GM12878 (cell line): ENCODE measurements around the gene TXNIP. TPM values are rescaled to one million over a fixed set of nuclear protein-coding genes. Genes with fewer than 3 reads are reported as not detected.

Experiments
- ATF2 ChIP-seq: IDR thresholded peaks from 2 replicates; pipeline ENCODE4 v1.6.1; 2012; ENCODE audit warnings: low read length, inconsistent platforms
- ATF7 ChIP-seq: fragments of 450-650 bp; IDR thresholded peaks from 2 replicates; pipeline ENCODE4 v1.6.1; 2016; ENCODE audit warnings: low read depth, mild to moderate bottlenecking
- EGR1 ChIP-seq, 2 experiments: IDR thresholded peaks; 1 replicate in 1 of 2; 2 replicates in 1 of 2; pipeline ENCODE4 v1.6.1; 2011 to 2012; ENCODE audit warnings: low read depth in 2 of 2, low read length in 2 of 2, borderline replicate concordance in 1 of 2, mild to moderate bottlenecking in 1 of 2, moderate library complexity in 1 of 2
- HCFC1 ChIP-seq: fragments of 150-350 bp; IDR thresholded peaks from 2 replicates; pipeline ENCODE4 v1.6.1; 2014; ENCODE audit warnings: low read length
- LARP7 ChIP-seq: fragments of 450-650 bp; IDR thresholded peaks from 2 replicates; pipeline ENCODE4 v1.6.1; 2017; ENCODE audit warnings: mild to moderate bottlenecking
- MXI1 ChIP-seq: fragments of 150-350 bp; IDR thresholded peaks from 2 replicates; pipeline ENCODE4 v1.6.1; 2011; ENCODE audit warnings: low read depth, mild to moderate bottlenecking, inconsistent platforms, low read length, improper control_type of control experiment
- MYC ChIP-seq: IDR thresholded peaks from 2 replicates; pipeline ENCODE4 v1.6.1; 2011; ENCODE audit warnings: mild to moderate bottlenecking, low read length, moderate library complexity, inconsistent platforms; ENCODE audit not compliant: insufficient read depth, insufficient replicate concordance, insufficient read length, severe bottlenecking
- NFIC ChIP-seq: IDR thresholded peaks from 2 replicates; pipeline ENCODE4 v1.6.1; 2012; ENCODE audit warnings: low read depth, mild to moderate bottlenecking, inconsistent platforms, low read length, moderate library complexity
- NR2F1 ChIP-seq: fragments of 450-650 bp; conservative IDR thresholded peaks from 2 replicates; pipeline ENCODE4 v1.6.1; 2017; ENCODE audit warnings: mild to moderate bottlenecking
- PML ChIP-seq: IDR thresholded peaks from 2 replicates; pipeline ENCODE4 v1.6.1; 2012; ENCODE audit warnings: low read length, inconsistent platforms
- POLR2A ChIP-seq: IDR thresholded peaks from 2 replicates; pipeline ENCODE4 v1.6.1; 2011; ENCODE audit warnings: low read depth, mild to moderate bottlenecking, low read length
- RELA ChIP-seq: fragments of 450-650 bp; IDR thresholded peaks from 2 replicates; pipeline ENCODE4 v1.8.0; 2014; ENCODE audit warnings: borderline replicate concordance; ENCODE audit not compliant: partially characterized antibody
- SIX5 ChIP-seq: IDR thresholded peaks from 2 replicates; pipeline ENCODE4 v1.6.1; 2011; ENCODE audit warnings: mild to moderate bottlenecking, low read depth, low read length, moderate library complexity; ENCODE audit not compliant: severe bottlenecking
- SMAD1 ChIP-seq: fragments of 450-650 bp; IDR thresholded peaks from 2 replicates; pipeline ENCODE4 v1.6.1; 2018; ENCODE audit warnings: mild to moderate bottlenecking, low read depth; ENCODE audit not compliant: partially characterized antibody
- SMAD5 ChIP-seq: IDR thresholded peaks from 2 replicates; pipeline ENCODE4 v1.6.1; 2016; ENCODE audit warnings: antibody characterized with exemption, low read depth
- ZBTB4 ChIP-seq: fragments of 450-650 bp; formaldehyde crosslinking; IDR thresholded peaks from 2 replicates; pipeline ENCODE4 v1.4.0; 2022; ENCODE audit warnings: mild to moderate bottlenecking, moderate library complexity
- ZBTB40 ChIP-seq: fragments of 450-650 bp; IDR thresholded peaks from 2 replicates; pipeline ENCODE4 v1.6.1; 2016; ENCODE audit warnings: mild to moderate bottlenecking, moderate library complexity, borderline replicate concordance
- ZNF687 ChIP-seq: fragments of 450-650 bp; IDR thresholded peaks from 2 replicates; pipeline ENCODE4 v1.6.1; 2017; ENCODE audit warnings: mild to moderate bottlenecking, moderate library complexity
- polyA plus RNA-seq, 11 experiments: library from polyadenylated mRNA; depleted of rRNA in 4 of 11; unstranded in 6 of 11; stranded (reverse) in 5 of 11; fragments of >200 nt; fragmentation: Nextera tagmentation in 4 of 11; fragmentation: Illumina TruSeq in 1 of 11; extraction: Ambion mirVana in 4 of 11; extraction: Trizol in 1 of 11; gene quantifications; 1 replicate in 1 of 11; 2 replicates in 10 of 11; pipeline versions ENCODE4 v1.2.1 to v1.2.3, GENCODE V29; 2011 to 2016; ENCODE audit warnings: inconsistent platforms in 2 of 11, missing spikeins in 2 of 11, low read depth in 1 of 11
- total RNA-seq, 4 experiments: library from RNA; depleted of rRNA in 3 of 4; stranded (reverse); fragments of >200 nt in 3 of 4; fragmentation: Illumina TruSeq in 1 of 4; extraction: Trizol in 1 of 4; gene quantifications; 2 replicates each; pipeline versions ENCODE4 v1.2.1 to v1.2.3, GENCODE V29; 2013 to 2021

TXNIP gene
- total and polyA plus RNA-seq, 10 of the 15 experiments (the other 5 are each of a cell fraction or from before 2014, with no cell fraction given), result 48.7 to 133 (median 107) TPM

GRCh38 chr1:145996433-145997015 is at the start of gene TXNIP (continued):
- TF ChIP-seq ZNF687, result peak; percentile 94
- 0 out of 2 replicates have a peak, but pooled peaks have one; percentile 6 for TF ChIP-seq ZBTB40
- no peak for TF ChIP-seq HCFC1
- TF ChIP-seq ATF2, result 0 out of 2 replicates have a peak, but pooled peaks have one; percentile 50
- TF ChIP-seq PML, result peak; percentile 100
- peak in 1 of 2 experiments; percentile 44; a peak in 1 of 3 replicates for TF ChIP-seq EGR1 (IDR thresholded peaks at IDR 0.05; ENCODE audit: borderline replicate concordance in 1 of 2, low read depth in 2 of 2, low read length in 2 of 2)
- peak; percentile 94 for TF ChIP-seq MXI1
- TF ChIP-seq MYC, result peak; percentile 64
- no peak for TF ChIP-seq LARP7
- TF ChIP-seq POLR2A, result peak; percentile 86
- no peak for TF ChIP-seq ATF7
- peak; percentile 57 for TF ChIP-seq RELA
- peak; percentile 98 for TF ChIP-seq SMAD5
- TF ChIP-seq SIX5, result no peak
- peak; percentile 95 for TF ChIP-seq SMAD1
- no peak for TF ChIP-seq NFIC
- TF ChIP-seq ZBTB4, result no peak
- TF ChIP-seq NR2F1, result no peak
